Body of pancreas (tissue), 4 donors: Measurements from ENCODE around the gene KCNH1.

Source experiments
- POLR2A ChIP-seq, 3 donors: fragments of 450-650 bp; IDR thresholded peaks; one replicate each; pipeline ENCODE4 v1.6.1; 2016; ENCODE audit warnings: antibody characterized with exemption in 3 of 3, mild to moderate bottlenecking in 2 of 3
- TF ChIP-seq, protein P1 (sequence below), 7 experiments: fragments of 450-650 bp in 4 of 7; fragments of 200-600 bp in 3 of 7; sonication (generic) in 3 of 7; IDR thresholded peaks; one replicate each; pipeline ENCODE4 v1.5.1; 2016 to 2019; ENCODE audit warnings: antibody characterized with exemption in 7 of 7

DNA sequence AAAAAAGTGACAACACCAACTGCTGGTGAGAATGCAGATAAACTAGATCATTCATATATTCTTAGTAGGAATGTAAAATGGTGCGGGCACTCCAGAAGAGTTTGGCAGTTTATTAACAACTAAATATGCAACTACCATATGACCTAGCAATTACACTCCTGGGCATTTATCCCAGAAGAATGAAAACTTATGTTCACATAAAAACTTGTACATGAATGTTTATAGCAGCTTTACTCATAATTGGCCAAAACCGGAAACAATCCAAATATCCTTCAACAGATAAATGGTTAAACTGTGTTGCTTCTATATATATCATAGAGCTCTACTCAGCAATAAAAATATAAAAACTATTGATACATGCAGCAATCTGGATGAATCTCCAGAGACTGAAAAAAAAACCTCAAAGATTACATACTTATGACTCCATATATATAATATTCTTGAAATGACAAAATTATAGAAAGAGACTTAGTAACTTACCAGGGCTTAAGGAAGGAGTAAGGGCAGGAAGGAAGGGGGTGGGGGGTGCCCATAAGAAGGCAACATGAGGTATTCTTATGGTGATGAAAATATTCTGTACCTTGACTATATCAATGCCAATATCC, 99.9 kb downstream of the KCNH1 start:
- TF ChIP-seq POLR2A (IDR thresholded peaks at IDR 0.05), result no peak
- TF ChIP-seq, protein P1, sequence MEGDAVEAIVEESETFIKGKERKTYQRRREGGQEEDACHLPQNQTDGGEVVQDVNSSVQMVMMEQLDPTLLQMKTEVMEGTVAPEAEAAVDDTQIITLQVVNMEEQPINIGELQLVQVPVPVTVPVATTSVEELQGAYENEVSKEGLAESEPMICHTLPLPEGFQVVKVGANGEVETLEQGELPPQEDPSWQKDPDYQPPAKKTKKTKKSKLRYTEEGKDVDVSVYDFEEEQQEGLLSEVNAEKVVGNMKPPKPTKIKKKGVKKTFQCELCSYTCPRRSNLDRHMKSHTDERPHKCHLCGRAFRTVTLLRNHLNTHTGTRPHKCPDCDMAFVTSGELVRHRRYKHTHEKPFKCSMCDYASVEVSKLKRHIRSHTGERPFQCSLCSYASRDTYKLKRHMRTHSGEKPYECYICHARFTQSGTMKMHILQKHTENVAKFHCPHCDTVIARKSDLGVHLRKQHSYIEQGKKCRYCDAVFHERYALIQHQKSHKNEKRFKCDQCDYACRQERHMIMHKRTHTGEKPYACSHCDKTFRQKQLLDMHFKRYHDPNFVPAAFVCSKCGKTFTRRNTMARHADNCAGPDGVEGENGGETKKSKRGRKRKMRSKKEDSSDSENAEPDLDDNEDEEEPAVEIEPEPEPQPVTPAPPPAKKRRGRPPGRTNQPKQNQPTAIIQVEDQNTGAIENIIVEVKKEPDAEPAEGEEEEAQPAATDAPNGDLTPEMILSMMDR (IDR thresholded peaks at IDR 0.05), result no peak
